ENCODE results near the gene EIF4E2.
"Not testable (repeated sequence)": the region's sequence is repeated elsewhere in the genome, so short reads cannot be mapped to it uniquely, and the experiment has no call there.

EIF4E2 gene

DNA sequence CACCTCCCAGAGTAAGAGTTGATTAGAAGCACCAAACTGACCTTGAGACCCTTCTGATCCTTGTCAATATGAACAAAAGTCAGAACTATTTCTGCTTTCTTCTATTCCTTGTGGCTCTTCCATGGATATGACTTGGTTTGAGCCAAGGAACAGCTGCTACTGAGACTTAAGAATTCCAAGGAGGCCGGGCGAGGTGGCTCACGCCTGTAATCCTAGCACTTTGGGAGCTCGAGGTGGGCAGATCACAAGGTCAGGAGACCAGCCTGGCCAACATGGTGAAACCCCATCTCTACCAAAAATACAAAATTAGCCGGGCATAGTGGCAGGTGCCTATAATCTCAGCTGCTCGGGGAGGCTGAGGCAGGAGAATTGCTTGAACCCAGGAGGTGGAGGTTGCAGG lies 20.0 kb downstream of the EIF4E2 start:
- DNase-seq: not testable (repeated sequence)

- DNase-seq: no peak
These were observed 20.6 kb downstream of the EIF4E2 start for GRCh38 chr2:232571026-232571474.

DNA sequence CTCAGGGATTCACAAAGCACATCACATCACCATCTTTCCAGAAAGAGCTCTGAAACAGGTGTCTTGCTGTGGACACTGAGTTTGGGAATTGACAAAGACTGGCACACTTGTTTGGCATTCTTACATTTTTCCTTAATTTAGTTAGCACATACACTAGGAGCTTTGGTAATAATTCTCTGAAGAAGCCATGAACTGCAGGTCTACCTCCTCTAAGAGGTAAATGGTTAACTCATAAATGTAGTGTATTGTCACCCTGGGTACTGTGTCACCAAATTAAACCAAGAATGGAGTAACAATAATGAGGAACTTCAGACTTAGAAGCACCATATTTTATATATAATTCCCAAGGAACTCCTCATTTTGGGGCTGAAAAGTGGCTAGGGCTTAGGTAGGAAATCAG lies 22.6 kb downstream of the EIF4E2 start:
- DNase-seq: no peak

- no peak for DNase-seq
These were observed 23.4 kb downstream of the EIF4E2 start for GRCh38 chr2:232573771-232574435.

DNA sequence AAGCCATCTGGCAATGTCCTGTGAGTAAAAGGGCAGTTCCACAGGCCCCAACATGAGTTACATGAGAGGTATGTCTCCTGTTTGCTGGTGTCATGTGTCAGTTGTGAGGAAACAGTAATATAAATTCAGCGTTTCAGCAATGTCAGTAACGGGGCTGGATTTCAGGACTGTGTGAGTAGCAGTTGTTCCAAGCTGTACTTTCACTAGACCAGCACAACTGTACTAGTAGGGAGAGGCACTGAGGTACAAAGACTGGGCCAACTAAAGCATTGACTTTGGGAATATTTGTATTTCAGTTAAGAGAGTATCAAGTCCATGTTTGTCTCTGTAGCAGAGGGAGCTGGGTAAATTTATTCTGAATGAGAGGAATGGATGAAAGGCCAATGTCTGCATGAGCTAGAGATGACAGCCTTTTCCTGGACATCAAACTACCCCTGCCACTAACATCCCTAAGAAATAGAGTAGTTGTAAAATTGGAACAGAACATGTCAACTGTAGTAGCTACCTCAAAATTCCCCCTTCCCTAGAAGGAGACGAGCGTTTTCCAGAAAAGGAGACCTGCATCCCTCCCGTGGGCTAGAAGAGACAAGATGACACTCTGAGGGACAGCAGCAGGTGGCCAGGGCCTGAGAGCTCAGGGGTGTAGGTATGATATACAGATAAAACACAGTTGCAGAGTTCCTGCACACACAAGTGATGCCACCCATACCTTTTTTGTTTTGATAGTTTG lies 24.4 kb downstream of the EIF4E2 start:
- DNase-seq: no peak

DNA sequence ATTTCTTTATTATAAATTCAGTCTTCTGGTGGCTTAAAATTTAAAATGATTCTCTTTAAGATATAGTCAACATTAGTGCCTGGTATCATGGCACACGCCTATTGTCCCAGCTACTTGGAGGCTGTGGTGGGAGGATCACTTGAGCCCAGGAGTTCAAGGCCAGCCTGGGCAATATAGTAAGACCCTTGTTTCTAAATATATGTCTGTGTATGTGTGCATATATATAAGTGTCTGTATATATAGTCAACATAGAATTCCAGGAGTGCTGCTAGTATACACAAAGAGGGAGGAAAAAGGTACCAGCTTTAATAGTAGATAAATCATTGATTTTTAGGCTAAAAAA lies 24.9 kb downstream of the EIF4E2 start:
- no peak for DNase-seq

DNA sequence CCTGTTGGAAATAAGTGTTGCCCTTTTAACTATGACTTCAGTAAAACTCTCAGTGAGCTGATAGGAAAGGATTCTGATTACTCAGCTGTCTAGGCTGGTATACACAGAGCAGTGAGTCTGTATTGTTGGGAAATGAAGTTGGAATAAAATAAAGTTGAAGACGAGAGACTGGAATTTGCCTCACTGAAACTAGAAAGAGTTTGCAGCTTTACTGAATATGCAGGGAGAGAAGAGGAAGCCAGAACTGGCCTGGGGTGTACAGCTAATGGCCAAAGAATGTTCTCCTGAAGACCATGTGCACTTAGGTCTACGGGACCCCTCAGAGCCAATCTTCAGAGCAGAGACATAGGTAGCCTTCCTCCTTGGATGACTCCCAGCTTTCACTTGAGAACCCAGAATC lies 26.5 kb downstream of the EIF4E2 start:
- DNase-seq: no peak

- no peak for DNase-seq
These were observed 27.4 kb downstream of the EIF4E2 start for GRCh38 chr2:232577841-232578240.

- no peak for DNase-seq
These were observed 28.1 kb downstream of the EIF4E2 start for GRCh38 chr2:232578626-232579025.

DNA sequence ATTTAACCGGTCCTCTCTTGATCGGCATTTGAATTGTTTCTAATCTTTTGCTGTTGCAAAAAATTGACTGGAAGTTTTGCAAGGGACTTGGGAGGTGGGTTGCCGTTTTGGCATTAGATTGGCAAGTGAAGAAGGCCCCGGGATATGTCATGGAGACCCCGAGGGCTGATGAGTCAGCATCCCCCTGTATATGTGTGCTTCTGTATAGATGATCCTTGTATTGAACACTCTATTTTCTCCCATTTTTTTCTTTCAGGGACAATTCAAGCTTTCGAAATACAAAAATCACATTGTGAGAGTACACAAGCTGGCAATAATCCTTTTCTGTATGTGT lies 30.1 kb downstream of the EIF4E2 start:
- DNase-seq: no peak

GRCh38 chr2:232581725-232582124 lies 31.2 kb downstream of the EIF4E2 start:
- no peak for DNase-seq

DNA sequence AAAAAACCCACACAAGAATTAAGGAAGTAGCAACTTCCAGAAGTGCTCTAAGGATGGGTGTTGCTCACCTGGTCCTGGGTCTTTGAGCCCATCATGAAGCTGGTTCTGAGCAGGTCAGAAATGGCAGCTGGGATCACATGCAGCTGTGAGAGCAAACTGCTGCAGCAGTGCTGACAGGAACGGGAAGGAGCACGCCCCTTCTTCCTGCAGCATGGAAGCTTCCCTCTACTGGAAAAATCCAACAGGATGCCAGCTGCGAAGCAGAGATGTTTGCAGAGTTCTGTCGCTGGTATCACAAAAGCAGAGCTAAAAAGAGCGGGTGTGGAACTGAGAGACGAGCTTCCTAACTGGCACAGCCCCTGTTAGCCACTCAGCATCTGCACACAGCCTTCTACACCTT lies 33.7 kb downstream of the EIF4E2 start:
- DNase-seq: no peak

GRCh38 chr2:232586943-232587505 lies 36.5 kb downstream of the EIF4E2 start:
- no peak for DNase-seq

GRCh38 chr2:232587512-232587911 lies 37.0 kb downstream of the EIF4E2 start:
- DNase-seq: no peak

- no peak for DNase-seq
These were observed 37.5 kb downstream of the EIF4E2 start for GRCh38 chr2:232588031-232588430.

DNA sequence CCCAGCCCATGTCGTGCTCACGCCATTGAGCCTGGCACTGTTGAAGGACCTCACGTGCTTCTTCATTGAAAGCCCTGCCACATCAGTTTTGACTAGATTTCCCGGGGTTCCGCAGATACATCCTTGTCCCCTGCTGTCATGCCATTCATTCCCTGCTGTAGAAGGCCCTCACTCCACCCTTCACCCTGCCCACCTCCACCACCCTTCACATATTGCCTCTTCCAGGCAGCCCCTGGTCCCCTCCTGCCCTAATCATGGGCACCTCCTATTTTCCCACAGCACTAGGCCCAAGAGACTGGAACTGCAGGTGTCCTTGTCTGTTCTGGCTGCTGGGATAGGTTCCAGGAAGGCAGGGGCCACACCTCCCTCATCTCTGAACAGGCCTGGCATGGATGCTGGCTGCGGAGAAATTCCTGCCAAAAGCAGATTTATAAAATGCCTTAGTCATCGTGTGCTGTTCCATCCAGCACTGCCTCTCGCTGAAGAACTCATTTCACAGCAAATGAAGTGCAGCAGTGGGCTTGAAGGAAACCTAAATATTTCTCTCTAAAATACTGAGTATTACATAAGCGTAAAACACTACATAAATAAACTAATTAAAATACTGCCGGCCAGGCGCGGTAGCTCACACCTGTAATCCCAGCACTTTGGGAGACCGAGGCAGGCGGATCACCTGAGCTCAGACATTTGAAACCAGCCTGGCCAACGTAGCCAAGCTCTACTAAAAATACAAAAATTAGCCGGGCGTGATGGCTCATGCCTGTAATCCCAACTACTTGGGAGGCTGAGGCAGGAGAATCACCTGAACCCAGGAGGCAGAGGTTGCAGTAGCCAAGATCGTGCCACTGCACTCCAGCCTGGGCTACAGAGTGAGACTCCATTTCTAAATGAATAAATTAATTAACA lies 38.4 kb downstream of the EIF4E2 start:
- DNase-seq: no peak

GRCh38 chr2:232592772-232593395 lies 42.4 kb downstream of the EIF4E2 start:
- no peak for DNase-seq

- DNase-seq: no peak
These were observed 43.5 kb downstream of the EIF4E2 start for GRCh38 chr2:232593982-232594381.

GRCh38 chr2:232597362-232598079 lies 47.0 kb downstream of the EIF4E2 start:
- no peak for DNase-seq

DNA sequence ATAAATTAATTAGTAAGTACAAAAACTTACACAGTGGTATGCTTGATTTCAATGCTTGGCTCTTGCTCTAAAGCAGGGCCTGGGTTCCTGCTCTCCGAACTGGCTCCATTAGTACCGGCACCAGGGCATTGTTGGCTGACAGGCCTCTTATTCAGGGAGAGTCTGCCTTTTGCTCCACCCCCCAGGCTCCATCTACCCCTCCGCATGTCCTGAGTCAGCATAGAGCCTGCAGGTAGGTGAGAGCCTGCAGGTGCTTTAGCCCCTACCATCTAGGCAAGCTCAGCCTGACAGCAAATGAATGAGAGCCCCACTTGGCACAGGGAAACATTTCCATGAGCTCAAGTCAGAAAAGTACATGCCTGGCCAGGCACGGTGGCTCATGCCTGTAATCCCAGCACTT lies 47.8 kb downstream of the EIF4E2 start:
- no peak for DNase-seq

- DNase-seq: no peak
These were observed 49.7 kb downstream of the EIF4E2 start for GRCh38 chr2:232600053-232600773.

DNA sequence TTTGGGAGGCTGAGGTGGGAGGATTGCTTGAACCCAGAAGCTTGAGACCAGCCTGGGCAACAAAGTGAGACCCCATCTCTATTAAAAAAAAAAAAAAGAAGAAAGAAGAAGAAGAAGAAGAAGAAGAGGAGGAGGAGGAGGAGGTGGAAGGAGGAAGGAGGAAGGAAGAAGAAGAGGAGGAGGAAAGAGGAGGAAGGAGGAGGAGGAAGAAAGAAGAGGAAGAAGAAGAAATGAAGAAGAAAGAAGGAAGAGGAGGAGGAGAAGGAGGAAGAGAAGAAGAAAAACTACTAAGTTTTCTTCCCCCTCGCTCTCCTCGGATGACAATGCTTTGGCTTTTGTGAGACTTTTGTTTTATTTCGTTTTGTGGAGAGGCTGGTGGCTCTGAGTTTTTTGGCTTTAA lies 52.8 kb downstream of the EIF4E2 start:
- DNase-seq: no peak

Measured in CD4-positive, alpha-beta T cell treated with Interleukin-4 for 1 hour (primary cell).